Measurements from ENCODE around the gene CDH4.

The CDH4 gene

DNA sequence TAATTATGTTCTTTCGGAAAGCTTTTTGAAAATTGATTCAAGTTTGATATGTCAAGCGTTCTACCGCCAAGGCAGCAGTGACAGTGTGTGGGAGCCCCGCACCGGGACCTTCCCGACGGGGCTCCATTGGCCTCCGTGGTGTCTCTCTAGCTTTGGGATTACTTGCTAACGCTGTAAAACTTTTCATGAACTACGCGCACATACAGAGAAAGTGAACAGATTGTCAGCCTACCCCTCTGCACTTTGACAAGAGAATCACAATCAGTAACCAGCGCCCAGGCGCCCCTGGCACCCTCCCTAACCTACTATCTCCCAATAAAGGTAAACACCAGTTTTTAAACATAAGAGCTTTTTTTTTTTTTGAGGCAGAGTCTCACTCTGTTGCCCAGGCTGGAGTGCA is 274.8 kb downstream of the CDH4 start:
- TF ChIP-seq, protein P1, sequence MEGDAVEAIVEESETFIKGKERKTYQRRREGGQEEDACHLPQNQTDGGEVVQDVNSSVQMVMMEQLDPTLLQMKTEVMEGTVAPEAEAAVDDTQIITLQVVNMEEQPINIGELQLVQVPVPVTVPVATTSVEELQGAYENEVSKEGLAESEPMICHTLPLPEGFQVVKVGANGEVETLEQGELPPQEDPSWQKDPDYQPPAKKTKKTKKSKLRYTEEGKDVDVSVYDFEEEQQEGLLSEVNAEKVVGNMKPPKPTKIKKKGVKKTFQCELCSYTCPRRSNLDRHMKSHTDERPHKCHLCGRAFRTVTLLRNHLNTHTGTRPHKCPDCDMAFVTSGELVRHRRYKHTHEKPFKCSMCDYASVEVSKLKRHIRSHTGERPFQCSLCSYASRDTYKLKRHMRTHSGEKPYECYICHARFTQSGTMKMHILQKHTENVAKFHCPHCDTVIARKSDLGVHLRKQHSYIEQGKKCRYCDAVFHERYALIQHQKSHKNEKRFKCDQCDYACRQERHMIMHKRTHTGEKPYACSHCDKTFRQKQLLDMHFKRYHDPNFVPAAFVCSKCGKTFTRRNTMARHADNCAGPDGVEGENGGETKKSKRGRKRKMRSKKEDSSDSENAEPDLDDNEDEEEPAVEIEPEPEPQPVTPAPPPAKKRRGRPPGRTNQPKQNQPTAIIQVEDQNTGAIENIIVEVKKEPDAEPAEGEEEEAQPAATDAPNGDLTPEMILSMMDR (IDR thresholded peaks at IDR 0.05; ENCODE audit: low read depth, low read length) = no peak
- DNase-seq (ENCODE audit: low read depth in 2 of 2) = no peak
- no peak overlapping the region for H3K4me3 ChIP-seq (replicated peaks in 1 of 2; ENCODE audit: low read depth in 2 of 2, low read length in 2 of 2)

- DNase-seq (ENCODE audit: low read depth in 2 of 2) = no peak
- H3K4me3 ChIP-seq (replicated peaks in 1 of 2; ENCODE audit: low read depth in 2 of 2, low read length in 2 of 2) = no peak overlapping the region
- TF ChIP-seq, protein P1 (IDR thresholded peaks at IDR 0.05; ENCODE audit: low read depth, low read length) = no peak
These were observed 275.6 kb downstream of the CDH4 start for GRCh38 chr20:61527626-61528025.

DNA sequence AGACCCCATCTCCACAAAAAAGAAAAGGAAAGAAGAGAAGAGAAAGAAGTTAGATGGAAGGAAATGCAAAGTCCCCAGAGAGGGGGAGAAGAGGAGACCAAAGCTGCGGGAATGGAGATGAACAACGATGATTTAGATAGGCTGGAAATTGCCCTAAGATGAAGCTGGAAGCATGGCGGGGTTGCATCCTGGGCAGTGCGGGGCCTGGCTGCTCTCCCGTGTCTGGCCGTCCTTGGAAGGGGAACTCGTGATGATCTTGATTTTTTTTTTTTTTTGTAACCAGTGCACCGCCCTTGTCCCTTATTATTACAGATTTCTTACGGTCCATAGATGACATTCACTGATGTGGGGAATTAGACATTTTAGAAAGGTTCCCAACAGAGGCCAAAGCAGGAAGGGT is 276.5 kb downstream of the CDH4 start:
- no peak for DNase-seq (ENCODE audit: low read depth in 2 of 2)

GRCh38 chr20:61529354-61529753 is 277.3 kb downstream of the CDH4 start:
- H3K4me3 ChIP-seq (replicated peaks in 1 of 2; ENCODE audit: low read depth in 2 of 2, low read length in 2 of 2) = no peak overlapping the region
- DNase-seq (ENCODE audit: low read depth in 2 of 2) = no peak
- TF ChIP-seq, protein P1 (IDR thresholded peaks at IDR 0.05; ENCODE audit: low read depth, low read length) = no peak

More for the DNA sequence above, 276.5 kb downstream of the CDH4 start:
- TF ChIP-seq, protein P1 (IDR thresholded peaks at IDR 0.05; ENCODE audit: low read depth, low read length) = no peak
- no peak overlapping the region for H3K4me3 ChIP-seq (replicated peaks in 1 of 2; ENCODE audit: low read depth in 2 of 2, low read length in 2 of 2)

DNA sequence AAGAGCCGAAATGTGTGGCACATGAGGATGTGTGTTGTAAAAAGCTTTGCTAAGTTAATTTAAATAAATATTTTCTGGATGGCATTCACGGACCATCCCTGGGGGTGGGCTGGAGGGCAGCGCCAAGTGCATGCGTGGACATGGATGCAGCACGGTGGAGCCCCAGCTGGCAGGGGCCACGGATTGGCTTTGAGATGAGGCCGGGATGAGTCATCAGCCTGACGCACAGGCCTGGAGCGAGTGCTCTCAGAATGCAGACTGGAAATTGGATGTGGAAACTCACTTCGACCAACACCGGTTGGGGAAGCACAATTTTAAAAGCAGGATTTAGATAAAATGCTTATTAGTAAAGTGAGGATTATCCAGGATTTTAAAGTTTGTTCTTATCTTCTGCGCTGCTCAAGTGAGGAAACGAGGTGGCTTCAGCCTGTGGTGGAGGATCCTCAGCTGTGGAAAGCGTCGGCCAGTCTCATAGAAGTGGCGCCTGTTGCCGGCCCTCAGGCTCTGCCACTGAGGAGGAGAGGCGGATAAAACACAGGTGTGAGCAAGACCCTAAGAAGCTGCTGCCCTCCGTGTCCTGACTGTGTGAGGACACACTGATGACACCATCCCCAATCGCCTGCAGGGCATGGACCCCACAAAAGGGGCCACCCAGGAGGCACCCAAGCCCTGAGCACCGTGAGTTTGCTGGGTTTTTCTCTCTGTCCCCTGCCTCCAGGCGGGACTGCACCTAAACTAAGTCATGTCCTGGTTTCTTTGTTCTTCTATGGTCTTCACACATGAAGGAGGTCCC is 279.7 kb downstream of the CDH4 start:
- H3K4me3 ChIP-seq (replicated peaks in 1 of 2; ENCODE audit: low read depth in 2 of 2, low read length in 2 of 2) = no peak overlapping the region
- DNase-seq (ENCODE audit: low read depth in 2 of 2) = peak in 1 of 2 donors; percentile 28
- TF ChIP-seq, protein P1 (IDR thresholded peaks at IDR 0.05; ENCODE audit: low read depth, low read length) = no peak

DNA sequence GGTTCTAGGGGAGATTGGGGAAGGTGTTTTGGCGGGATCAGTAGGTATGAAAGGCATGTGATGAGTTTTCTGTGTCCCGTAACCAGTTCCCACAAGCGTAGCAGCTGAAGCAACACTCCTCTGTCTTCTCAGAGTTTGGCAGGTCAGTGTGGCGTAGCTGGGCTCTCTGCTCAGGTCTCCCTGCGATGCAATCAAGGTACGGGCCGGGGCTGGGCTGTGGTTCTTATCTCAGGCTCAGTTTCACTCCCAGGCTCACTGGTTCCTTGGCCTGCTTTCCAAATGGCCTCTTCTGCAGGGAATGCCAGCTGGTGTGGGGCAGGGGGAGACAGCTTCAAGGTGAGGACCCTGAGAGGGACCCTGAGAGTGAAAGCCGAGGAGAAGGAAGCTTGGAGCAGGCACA is 280.7 kb downstream of the CDH4 start:
- H3K4me3 ChIP-seq (replicated peaks in 1 of 2; ENCODE audit: low read depth in 2 of 2, low read length in 2 of 2) = no peak overlapping the region
- TF ChIP-seq, protein P1 (IDR thresholded peaks at IDR 0.05; ENCODE audit: low read depth, low read length) = no peak
- no peak for DNase-seq (ENCODE audit: low read depth in 2 of 2)
